SU-DHL-6 (cell line): ENCODE results near the gene NUP153.

Source experiments
- H2AFZ ChIP-seq: fragments of 200-600 bp; sonication (generic); 2 replicates; pipeline ENCODE4 v1.6.1; 2014; ENCODE audit warnings: low read depth, mild to moderate bottlenecking, moderate library complexity, mixed read lengths, antibody characterized with exemption, low read length; ENCODE audit not compliant: severe bottlenecking
- H3F3A ChIP-seq: fragments of 200-600 bp; shearing (Covaris generic); 2 replicates; pipeline ENCODE4 v1.6.0; 2016; ENCODE audit warnings: antibody characterized with exemption, mild to moderate bottlenecking; ENCODE audit not compliant: insufficient read depth
- H3K27ac ChIP-seq: fragments of 200-600 bp; sonication (generic); 2 replicates; pipeline ENCODE4 v1.5.1; 2016; ENCODE audit warnings: low read depth, mild to moderate bottlenecking, low read length, moderate library complexity, mixed read lengths
- H3K27me3 ChIP-seq: fragments of 200-600 bp; sonication (generic), shearing (Covaris generic); 2 replicates; pipeline ENCODE4 v1.6.0; 2014; ENCODE audit warnings: mild to moderate bottlenecking, low read length
- H3K36me3 ChIP-seq: fragments of 200-600 bp; sonication (generic); 2 replicates; pipeline ENCODE4 v1.6.1; 2014; ENCODE audit warnings: mild to moderate bottlenecking, low read length, mixed read lengths
- H3K4me2 ChIP-seq: fragments of 300-600, 200-600 bp; shearing (Covaris generic), sonication (generic); 2 replicates; pipeline ENCODE4 v1.6.0; 2014; ENCODE audit warnings: low read length, low read depth, mild to moderate bottlenecking; ENCODE audit not compliant: poor library complexity, severe bottlenecking
- H3K4me3 ChIP-seq: fragments of 200-600 bp; sonication (generic); 2 replicates; pipeline ENCODE4 v1.5.1; 2014; ENCODE audit warnings: antibody characterized with exemption, low read length, mild to moderate bottlenecking, mixed read lengths; ENCODE audit not compliant: insufficient read depth, poor library complexity, severe bottlenecking
- H3K79me2 ChIP-seq: fragments of 200-600 bp; sonication (generic); 2 replicates; pipeline ENCODE4 v1.6.1; 2014; ENCODE audit warnings: mild to moderate bottlenecking, low read length, moderate library complexity; ENCODE audit not compliant: insufficient read depth
- H3K9ac ChIP-seq: fragments of 200-600 bp; sonication (generic); 2 replicates; pipeline ENCODE4 v1.7.0; 2014; ENCODE audit warnings: mild to moderate bottlenecking, low read length
- H3K9me2 ChIP-seq: fragments of 200-600 bp; sonication (generic); replicated peaks from 2 replicates; pipeline ENCODE4 v1.6.1; 2014; ENCODE audit warnings: low read length; ENCODE audit not compliant: insufficient read depth
- H3K9me3 ChIP-seq: fragments of 200-600 bp; sonication (generic); 2 replicates; pipeline ENCODE4 v1.6.1; 2014; ENCODE audit warnings: low read length, mixed read lengths; ENCODE audit not compliant: insufficient read depth
- H4K20me1 ChIP-seq: fragments of 200-600 bp; sonication (generic); 2 replicates; pipeline ENCODE4 v1.6.1; 2014; ENCODE audit warnings: low read depth, mild to moderate bottlenecking, antibody characterized with exemption, low read length, moderate library complexity, mixed read lengths
- EZH2phosphoT487 ChIP-seq: fragments of 200-600 bp; sonication (generic), shearing (Covaris generic); conservative IDR thresholded peaks from 2 replicates; pipeline ENCODE4 v1.6.1; 2018; ENCODE audit warnings: mild to moderate bottlenecking, antibody characterized with exemption, low read length, moderate library complexity, mixed read lengths
- TF ChIP-seq, protein P1 (sequence below): fragments of 200-600 bp; sonication (generic); IDR thresholded peaks from one replicate; pipeline ENCODE4 v1.5.1; 2017; ENCODE audit warnings: antibody characterized with exemption, mild to moderate bottlenecking, low read length, moderate library complexity; ENCODE audit not compliant: insufficient read depth, poor library complexity, severe bottlenecking

The NUP153 gene

DNA sequence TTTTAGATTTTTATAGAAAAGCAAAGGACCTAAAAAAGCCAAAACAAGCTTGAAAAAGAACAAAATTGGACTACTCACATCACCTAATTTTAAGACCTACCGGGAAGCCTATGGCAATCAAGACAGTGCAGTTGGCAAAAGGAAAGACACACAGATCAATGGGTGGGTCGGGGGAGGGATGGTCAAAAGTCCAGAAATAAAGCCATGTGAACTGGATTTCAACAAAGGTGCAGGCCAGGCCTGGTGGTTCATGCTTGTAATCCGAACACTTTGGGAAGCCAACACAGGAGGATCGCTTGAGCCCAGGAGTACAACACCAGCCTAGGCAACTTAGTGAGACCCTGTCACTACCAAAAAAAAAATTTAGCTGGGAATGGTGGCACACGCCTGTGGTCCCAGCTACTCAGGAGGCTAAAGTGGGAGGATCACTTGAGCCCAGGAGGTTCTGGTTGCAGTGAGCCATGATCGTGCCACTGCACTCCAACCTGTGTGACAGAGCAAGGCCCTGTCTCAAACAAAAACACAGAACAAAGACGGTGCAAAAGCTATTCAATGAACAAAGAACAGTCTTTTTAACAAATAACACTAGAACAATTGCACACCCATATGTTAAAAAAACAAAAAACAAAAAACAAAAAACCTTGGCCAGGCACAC is 34.5 kb downstream of the NUP153 start:
- H3F3A ChIP-seq = peaks cover 20% of the 10 kb centered on the region
- peaks cover 71% of the 10 kb centered on the region for H4K20me1 ChIP-seq
- H3K36me3 ChIP-seq = peaks cover 87% of the 10 kb centered on the region
- no peak overlapping the region for H3K4me2 ChIP-seq
- no peak overlapping the region for H2AFZ ChIP-seq
- no peaks in the 10 kb centered on the region for H3K9me2 ChIP-seq
- no peaks in the 10 kb centered on the region for H3K9me3 ChIP-seq
- H3K9ac ChIP-seq = no peak overlapping the region
- no peak overlapping the region for H3K27ac ChIP-seq
- no peak for TF ChIP-seq EZH2phosphoT487
- TF ChIP-seq, protein P1, sequence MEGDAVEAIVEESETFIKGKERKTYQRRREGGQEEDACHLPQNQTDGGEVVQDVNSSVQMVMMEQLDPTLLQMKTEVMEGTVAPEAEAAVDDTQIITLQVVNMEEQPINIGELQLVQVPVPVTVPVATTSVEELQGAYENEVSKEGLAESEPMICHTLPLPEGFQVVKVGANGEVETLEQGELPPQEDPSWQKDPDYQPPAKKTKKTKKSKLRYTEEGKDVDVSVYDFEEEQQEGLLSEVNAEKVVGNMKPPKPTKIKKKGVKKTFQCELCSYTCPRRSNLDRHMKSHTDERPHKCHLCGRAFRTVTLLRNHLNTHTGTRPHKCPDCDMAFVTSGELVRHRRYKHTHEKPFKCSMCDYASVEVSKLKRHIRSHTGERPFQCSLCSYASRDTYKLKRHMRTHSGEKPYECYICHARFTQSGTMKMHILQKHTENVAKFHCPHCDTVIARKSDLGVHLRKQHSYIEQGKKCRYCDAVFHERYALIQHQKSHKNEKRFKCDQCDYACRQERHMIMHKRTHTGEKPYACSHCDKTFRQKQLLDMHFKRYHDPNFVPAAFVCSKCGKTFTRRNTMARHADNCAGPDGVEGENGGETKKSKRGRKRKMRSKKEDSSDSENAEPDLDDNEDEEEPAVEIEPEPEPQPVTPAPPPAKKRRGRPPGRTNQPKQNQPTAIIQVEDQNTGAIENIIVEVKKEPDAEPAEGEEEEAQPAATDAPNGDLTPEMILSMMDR = no peak
- H3K79me2 ChIP-seq = peaks cover 99% of the 10 kb centered on the region
- no peaks in the 10 kb centered on the region for H3K27me3 ChIP-seq
- no peak overlapping the region for H3K4me3 ChIP-seq

DNA sequence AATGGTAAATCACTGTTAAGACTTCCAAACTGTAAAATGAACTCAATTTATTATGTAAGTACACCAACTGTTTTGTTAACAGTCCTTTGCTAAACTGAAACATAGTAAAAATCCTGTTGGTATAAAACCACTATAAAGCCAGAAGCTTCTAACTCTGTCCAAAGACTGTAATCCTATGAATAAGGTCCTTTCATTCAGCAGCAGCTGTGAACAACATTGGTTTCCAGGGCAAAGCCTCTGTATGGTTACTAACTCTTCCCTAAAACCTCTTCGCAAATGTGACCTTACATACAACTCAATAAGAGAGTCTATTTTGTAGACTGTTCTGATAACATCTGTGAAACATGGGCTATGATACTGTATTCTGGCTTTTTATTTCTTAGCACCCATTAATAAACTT is 40.1 kb downstream of the NUP153 start:
- Histone ChIP-seq H4K20me1 (peaks cover 31% of the 10 kb centered on the region), H3K79me2 (peaks cover 96% of the 10 kb centered on the region), H3F3A (peaks cover 5% of the 10 kb centered on the region), H2AFZ (no peak overlapping the region), H3K9me3 (no peaks in the 10 kb centered on the region), H3K4me2 (no peak overlapping the region), H3K27me3 (no peaks in the 10 kb centered on the region), H3K36me3 (peaks cover 85% of the 10 kb centered on the region), H3K9ac (no peak overlapping the region), H3K9me2 (no peaks in the 10 kb centered on the region), H3K4me3 (no peak overlapping the region), H3K27ac (no peak overlapping the region)
- no peak for TF ChIP-seq EZH2phosphoT487

DNA sequence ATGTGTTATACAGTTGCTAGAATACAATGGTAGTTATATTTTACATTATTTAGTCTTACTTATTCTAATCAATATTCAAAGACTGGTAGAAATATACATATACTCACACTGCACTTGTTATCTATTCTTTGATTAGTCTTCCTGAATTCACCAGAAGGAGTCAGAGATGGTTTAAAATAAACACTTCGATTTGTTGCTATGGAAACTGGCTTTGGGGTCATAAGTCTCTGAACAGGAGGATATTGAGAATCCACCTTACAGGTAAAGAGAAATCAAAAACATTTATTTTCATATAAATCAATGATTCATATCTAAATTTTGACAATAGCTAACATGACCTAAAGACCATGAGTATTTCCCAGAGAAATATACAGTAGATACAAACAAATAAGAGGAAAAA is 41.6 kb downstream of the NUP153 start:
- H2AFZ ChIP-seq = no peak overlapping the region
- TF ChIP-seq EZH2phosphoT487 = no peak
- TF ChIP-seq, protein P1 = no peak
- H4K20me1 ChIP-seq = peaks cover 29% of the 10 kb centered on the region
- no peak overlapping the region for H3K27ac ChIP-seq
- no peaks in the 10 kb centered on the region for H3K9me2 ChIP-seq
- no peak overlapping the region for H3K9ac ChIP-seq
- H3K9me3 ChIP-seq = no peaks in the 10 kb centered on the region
- peaks cover 5% of the 10 kb centered on the region for H3F3A ChIP-seq
- H3K79me2 ChIP-seq = peaks cover 94% of the 10 kb centered on the region
- peaks cover 87% of the 10 kb centered on the region for H3K36me3 ChIP-seq
- no peak overlapping the region for H3K4me2 ChIP-seq
- no peaks in the 10 kb centered on the region for H3K27me3 ChIP-seq
- no peak overlapping the region for H3K4me3 ChIP-seq

DNA sequence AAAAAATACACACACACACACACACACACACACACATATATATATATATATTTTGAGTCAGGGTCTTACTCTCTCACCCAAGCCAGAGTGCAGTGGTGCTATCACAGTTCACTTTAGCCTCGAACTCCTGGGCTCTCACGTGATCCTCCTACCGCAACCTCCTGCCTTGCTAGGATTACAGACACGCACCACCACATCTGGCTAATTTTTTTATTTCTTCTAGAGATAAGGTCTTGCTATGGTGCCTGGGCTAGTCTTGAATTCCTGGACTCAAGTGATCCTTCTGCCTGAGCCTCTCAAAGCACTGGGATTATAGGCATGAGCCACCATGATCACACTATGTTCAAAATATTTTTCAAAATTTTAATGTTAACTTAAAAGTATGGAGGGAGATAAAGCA is 43.5 kb downstream of the NUP153 start:
- peaks cover 26% of the 10 kb centered on the region; the same call in 1 of the 2 replicates for H4K20me1 ChIP-seq

More for the DNA sequence above, 43.5 kb downstream of the NUP153 start:
- Histone ChIP-seq H3K9ac (no peak overlapping the region), H3K9me3 (no peaks in the 10 kb centered on the region), H3K27me3 (no peaks in the 10 kb centered on the region), H3K27ac (no peak overlapping the region), H2AFZ (no peak overlapping the region), H3F3A (no peaks in the 10 kb centered on the region; the same call in none of the 2 replicates), H3K4me3 (no peak overlapping the region), H3K79me2 (peaks cover 92% of the 10 kb centered on the region), H3K4me2 (no peak overlapping the region), H3K36me3 (peaks cover 86% of the 10 kb centered on the region), H3K9me2 (no peaks in the 10 kb centered on the region)
- TF ChIP-seq, protein P1 = no peak
- TF ChIP-seq EZH2phosphoT487 = no peak
